ENCODE results near the gene ZNF229.
A peak's percentile ranks its signal among the peaks of the same experiment; 100 is the strongest.
"Not testable (repeated sequence)": the region's sequence is repeated elsewhere in the genome, so short reads cannot be mapped to it uniquely, and the experiment has no call there.

ZNF229 gene

GRCh38 chr19:44447916-44448674, at the start of gene ZNF229:
Gene ZNF229 (minus strand): TSS chr19:44448472. CDS start chr19:44442847, 5,625 bp downstream.
- DNase-seq = peak; percentile 1 to 78 (median 58)

- no peak for DNase-seq
Measured at GRCh38 chr19:44496711-44497110, 48.4 kb upstream of the ZNF229 start.

- DNase-seq = no peak
Measured at GRCh38 chr19:44476559-44477408, 28.5 kb upstream of the ZNF229 start.

- DNase-seq = not testable (repeated sequence)
Measured at GRCh38 chr19:44468730-44469129, 20.5 kb upstream of the ZNF229 start.

GRCh38 chr19:44462600-44463286, 14.5 kb upstream of the ZNF229 start:
- not testable (repeated sequence) for DNase-seq

GRCh38 chr19:44456016-44456415, 7.7 kb upstream of the ZNF229 start:
- DNase-seq = not testable (repeated sequence)

- DNase-seq = no peak
Measured at GRCh38 chr19:44455100-44455499, 6.8 kb upstream of the ZNF229 start.

- no peak for DNase-seq
Measured at GRCh38 chr19:44452367-44452766, 4.1 kb upstream of the ZNF229 start.

- DNase-seq = no peak
Measured at GRCh38 chr19:44451687-44452086, 3.4 kb upstream of the ZNF229 start.

GRCh38 chr19:44438441-44438840, 9.8 kb downstream of the ZNF229 start:
- DNase-seq = no peak

- no peak for DNase-seq
Measured at GRCh38 chr19:44435441-44435840, 12.8 kb downstream of the ZNF229 start.

- no peak for DNase-seq
Measured at GRCh38 chr19:44430956-44431355, 17.3 kb downstream of the ZNF229 start.

GRCh38 chr19:44415553-44415952, 32.7 kb downstream of the ZNF229 start:
- not testable (repeated sequence) for DNase-seq

GRCh38 chr19:44401139-44402115, 46.8 kb downstream of the ZNF229 start, which contains the start of gene ZNF285:
Gene ZNF285 (minus strand): TSS chr19:44401608. CDS start chr19:44397213, 4,395 bp downstream.
- no peak for DNase-seq

GRCh38 chr19:44389268-44389667, 59.0 kb downstream of the ZNF229 start:
- not testable (repeated sequence) for DNase-seq
